Brain microvascular endothelial cell (primary cell): Measurements from ENCODE around the gene C3orf52.
A peak's percentile ranks its signal among the peaks of the same experiment; 100 is the strongest.

ENCODE experiments used
- DNase-seq: peaks from one replicate; pipeline ENCODE4 v3.0.0-alpha.2; 2020
- H3K27ac ChIP-seq: fragments of 250-450 bp; sonication (Bioruptor Pico); 2 replicates; pipeline ENCODE4 v1.5.1; 2020; ENCODE audit warnings: mild to moderate bottlenecking, moderate library complexity
- H3K27me3 ChIP-seq: fragments of 250-450 bp; sonication (Bioruptor Pico); replicated peaks from 2 replicates; pipeline ENCODE4 v1.5.1; 2020; ENCODE audit warnings: mild to moderate bottlenecking
- H3K36me3 ChIP-seq: fragments of 250-450 bp; sonication (Bioruptor Pico); replicated peaks from 2 replicates; pipeline ENCODE4 v1.5.1; 2020; ENCODE audit warnings: mild to moderate bottlenecking
- H3K4me3 ChIP-seq: 2 replicates; pipeline ENCODE4 v1.5.1; 2011; ENCODE audit warnings: low read depth, mild to moderate bottlenecking, control low read depth, low read length, moderate library complexity
- in situ Hi-C: cut with HindIII; loops from 2 replicates; pipeline ENCODE4 v1.10.0; 2017; ENCODE audit warnings: low sequenced_read_pairs, low pct_ligation_motif_present
- TF ChIP-seq, protein P1 (sequence below): IDR thresholded peaks from 2 replicates; pipeline ENCODE4 v1.5.1; 2011; ENCODE audit warnings: low read depth, mild to moderate bottlenecking, moderate library complexity, low read length, control low read depth, inconsistent platforms; ENCODE audit errors: missing control alignments

C3orf52 gene

DNA sequence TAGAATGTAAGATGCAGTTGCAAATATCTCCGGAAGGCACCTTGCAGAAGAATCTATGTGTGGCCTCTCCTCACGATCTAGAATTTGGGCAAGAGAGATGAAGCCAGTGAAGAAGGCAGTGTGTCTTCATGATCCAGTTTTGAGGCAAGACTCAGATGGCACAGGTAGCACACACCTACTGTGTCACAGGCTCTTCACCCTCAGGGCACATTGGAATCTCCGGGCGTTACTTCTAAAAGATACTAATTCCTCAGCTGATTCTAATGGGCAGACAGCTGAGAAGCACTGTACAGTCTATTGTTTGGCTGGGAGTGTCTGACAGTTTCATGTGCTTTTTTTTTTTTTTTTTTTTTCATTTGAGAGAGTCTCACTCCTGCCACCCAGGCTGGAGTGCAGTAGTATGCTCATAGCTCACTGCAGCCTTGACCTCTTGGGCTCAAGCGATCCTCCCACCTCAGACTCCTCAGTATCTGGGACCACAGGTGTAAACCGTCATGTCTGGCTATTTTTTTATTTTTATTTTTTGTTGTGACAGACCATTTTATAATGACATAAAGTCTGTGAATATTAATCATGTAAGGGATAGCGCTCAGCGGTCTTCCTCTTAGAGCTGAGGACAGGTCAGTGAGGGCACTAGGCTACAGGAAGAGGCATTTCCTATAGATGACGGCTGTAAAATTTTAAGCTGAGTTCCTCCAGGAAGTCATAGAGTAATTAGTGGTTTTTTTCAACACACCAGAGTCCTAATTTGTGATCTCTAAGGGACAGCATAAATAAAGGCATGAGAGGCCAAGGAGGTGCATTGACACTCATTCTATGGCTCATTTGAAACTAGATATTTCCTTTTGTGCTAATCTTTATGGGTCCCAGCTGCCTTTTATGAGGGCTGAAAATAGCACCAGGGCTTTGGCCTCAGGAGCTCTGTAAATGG is 4.0 kb downstream of the C3orf52 start:
- peaks cover 2% of the 10 kb centered on the region for H3K36me3 ChIP-seq
- no peaks in the 10 kb centered on the region for H3K27me3 ChIP-seq
- in situ Hi-C loops, result no loop called here
- H3K4me3 ChIP-seq, result no peak overlapping the region
- H3K27ac ChIP-seq, result no peak overlapping the region
- DNase-seq, result no peak
- TF ChIP-seq, protein P1, sequence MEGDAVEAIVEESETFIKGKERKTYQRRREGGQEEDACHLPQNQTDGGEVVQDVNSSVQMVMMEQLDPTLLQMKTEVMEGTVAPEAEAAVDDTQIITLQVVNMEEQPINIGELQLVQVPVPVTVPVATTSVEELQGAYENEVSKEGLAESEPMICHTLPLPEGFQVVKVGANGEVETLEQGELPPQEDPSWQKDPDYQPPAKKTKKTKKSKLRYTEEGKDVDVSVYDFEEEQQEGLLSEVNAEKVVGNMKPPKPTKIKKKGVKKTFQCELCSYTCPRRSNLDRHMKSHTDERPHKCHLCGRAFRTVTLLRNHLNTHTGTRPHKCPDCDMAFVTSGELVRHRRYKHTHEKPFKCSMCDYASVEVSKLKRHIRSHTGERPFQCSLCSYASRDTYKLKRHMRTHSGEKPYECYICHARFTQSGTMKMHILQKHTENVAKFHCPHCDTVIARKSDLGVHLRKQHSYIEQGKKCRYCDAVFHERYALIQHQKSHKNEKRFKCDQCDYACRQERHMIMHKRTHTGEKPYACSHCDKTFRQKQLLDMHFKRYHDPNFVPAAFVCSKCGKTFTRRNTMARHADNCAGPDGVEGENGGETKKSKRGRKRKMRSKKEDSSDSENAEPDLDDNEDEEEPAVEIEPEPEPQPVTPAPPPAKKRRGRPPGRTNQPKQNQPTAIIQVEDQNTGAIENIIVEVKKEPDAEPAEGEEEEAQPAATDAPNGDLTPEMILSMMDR, result no peak

DNA sequence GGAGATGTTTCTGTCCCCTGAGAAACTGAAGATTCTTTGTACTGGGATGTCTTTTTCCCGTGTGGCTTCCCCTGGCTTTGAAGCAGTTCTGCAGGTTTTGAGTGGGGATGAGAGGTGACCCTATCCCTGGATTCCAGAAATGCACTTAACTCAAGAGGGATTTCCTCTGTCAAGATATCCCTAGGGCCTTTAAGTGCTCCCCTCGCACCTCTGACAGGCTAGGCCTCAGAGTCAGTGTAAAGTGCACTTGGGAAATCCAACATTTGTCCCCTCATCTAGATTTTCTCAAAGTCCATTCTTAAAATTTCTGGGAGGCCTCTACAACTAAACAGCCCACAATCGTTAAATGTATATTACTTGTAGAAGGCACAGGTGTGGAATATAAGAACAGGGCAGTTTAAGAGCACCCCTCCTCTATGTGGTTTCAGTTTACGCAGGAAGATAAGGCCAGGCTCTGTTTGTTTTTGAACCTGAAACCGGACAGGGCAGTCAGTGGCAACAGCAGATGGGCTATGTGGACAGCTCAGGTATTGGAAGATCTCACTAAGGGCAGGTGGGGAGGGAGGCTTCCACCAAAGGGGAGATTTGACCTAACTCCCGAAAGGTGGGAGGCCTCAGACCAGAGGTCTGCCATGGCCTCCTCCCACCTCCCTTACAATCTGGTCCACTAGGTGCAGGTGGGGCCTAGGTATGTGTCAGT is 4.8 kb downstream of the C3orf52 start:
- TF ChIP-seq, protein P1, result no peak
- H3K36me3 ChIP-seq, result peaks cover 2% of the 10 kb centered on the region
- no peak for DNase-seq
- in situ Hi-C loops, result no loop called here
- H3K27ac ChIP-seq, result no peak overlapping the region
- H3K4me3 ChIP-seq, result no peak overlapping the region
- H3K27me3 ChIP-seq, result no peaks in the 10 kb centered on the region

- in situ Hi-C loops, result no loop called here
- peak; percentile 33 for DNase-seq
- Histone ChIP-seq H3K36me3 (peaks cover 2% of the 10 kb centered on the region), H3K27ac (peak overlapping the region; percentile 4), H3K4me3 (no peak overlapping the region), H3K27me3 (no peaks in the 10 kb centered on the region)
- TF ChIP-seq, protein P1, result no peak
Measured at GRCh38 chr3:112092496-112093179, 6.4 kb downstream of the C3orf52 start.

DNA sequence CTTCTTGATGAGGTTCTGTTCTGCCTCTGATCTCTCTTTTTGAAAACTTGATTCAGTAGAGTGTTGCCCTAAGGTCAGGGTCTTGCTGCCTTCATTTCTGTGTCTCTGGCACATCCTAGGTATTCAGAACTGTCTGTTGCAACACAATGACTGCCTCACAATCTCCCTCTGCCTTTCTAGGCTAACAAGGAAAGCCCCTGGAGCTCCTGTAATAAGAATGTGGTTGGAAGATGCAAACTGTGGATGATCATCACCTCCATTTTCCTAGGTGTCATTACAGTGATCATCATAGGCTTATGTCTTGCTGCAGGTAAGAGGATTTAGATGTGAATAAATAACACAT is 7.0 kb downstream of the C3orf52 start:
- no peak for DNase-seq
- TF ChIP-seq, protein P1, result no peak
- Histone ChIP-seq H3K27ac (peak overlapping the region; percentile 4), H3K4me3 (no peak overlapping the region), H3K27me3 (no peaks in the 10 kb centered on the region), H3K36me3 (peaks cover 2% of the 10 kb centered on the region)
- in situ Hi-C loops, result no loop called here

- in situ Hi-C loops, result no loop called here
- TF ChIP-seq, protein P1, result no peak
- no peak overlapping the region for H3K4me3 ChIP-seq
Measured at GRCh38 chr3:112095731-112096130, 9.5 kb downstream of the C3orf52 start.

More at GRCh38 chr3:112095731-112096130, 9.5 kb downstream of the C3orf52 start:
- Histone ChIP-seq H3K27me3 (no peaks in the 10 kb centered on the region), H3K27ac (no peak overlapping the region), H3K36me3 (peaks cover 2% of the 10 kb centered on the region)
- DNase-seq, result no peak
